ENCODE measurements around the gene PPP3CA.

Gene PPP3CA

GRCh38 chr4:101331017-101331416 is 16.3 kb downstream of the PPP3CA start:
- DNase-seq (ENCODE audit: low read depth): no peak

- no peak for DNase-seq (ENCODE audit: low read depth)
Measured at GRCh38 chr4:101329592-101329991, 17.7 kb downstream of the PPP3CA start.

- DNase-seq (ENCODE audit: low read depth): no peak
Measured at GRCh38 chr4:101328063-101328602, 19.2 kb downstream of the PPP3CA start.

GRCh38 chr4:101326576-101326975 is 20.8 kb downstream of the PPP3CA start:
- DNase-seq (ENCODE audit: low read depth): no peak

- DNase-seq (ENCODE audit: low read depth): no peak
Measured at GRCh38 chr4:101322743-101323142, 24.6 kb downstream of the PPP3CA start.

- DNase-seq (ENCODE audit: low read depth): no peak
Measured at GRCh38 chr4:101321481-101322042, 25.8 kb downstream of the PPP3CA start.

- DNase-seq (ENCODE audit: low read depth): no peak
Measured at GRCh38 chr4:101315786-101316185, 31.5 kb downstream of the PPP3CA start.

- DNase-seq (ENCODE audit: low read depth): no peak
Measured at GRCh38 chr4:101315041-101315440, 32.3 kb downstream of the PPP3CA start.

GRCh38 chr4:101309925-101310324 is 37.4 kb downstream of the PPP3CA start:
- no peak for DNase-seq (ENCODE audit: low read depth)

- DNase-seq (ENCODE audit: low read depth): no peak
Measured at GRCh38 chr4:101307899-101308298, 39.4 kb downstream of the PPP3CA start.

- DNase-seq (ENCODE audit: low read depth): no peak
Measured at GRCh38 chr4:101306764-101307615, 40.3 kb downstream of the PPP3CA start.

GRCh38 chr4:101306225-101306624 is 41.1 kb downstream of the PPP3CA start:
- DNase-seq (ENCODE audit: low read depth): no peak

- no peak for DNase-seq (ENCODE audit: low read depth)
Measured at GRCh38 chr4:101304916-101305315, 42.4 kb downstream of the PPP3CA start.

GRCh38 chr4:101299899-101300540 is 47.3 kb downstream of the PPP3CA start:
- no peak for DNase-seq (ENCODE audit: low read depth)

GRCh38 chr4:101299021-101299420 is 48.3 kb downstream of the PPP3CA start:
- DNase-seq (ENCODE audit: low read depth): no peak

GRCh38 chr4:101295691-101296090 is 51.6 kb downstream of the PPP3CA start:
- DNase-seq (ENCODE audit: low read depth): no peak

GRCh38 chr4:101294597-101294996 is 52.7 kb downstream of the PPP3CA start:
- DNase-seq (ENCODE audit: low read depth): no peak

- no peak for DNase-seq (ENCODE audit: low read depth)
Measured at GRCh38 chr4:101292901-101293300, 54.4 kb downstream of the PPP3CA start.

- DNase-seq (ENCODE audit: low read depth): no peak
Measured at GRCh38 chr4:101292214-101292613, 55.1 kb downstream of the PPP3CA start.

GRCh38 chr4:101291198-101291597 is 56.1 kb downstream of the PPP3CA start:
- DNase-seq (ENCODE audit: low read depth): no peak

GRCh38 chr4:101290654-101291053 is 56.7 kb downstream of the PPP3CA start:
- DNase-seq (ENCODE audit: low read depth): no peak

GRCh38 chr4:101289306-101289705 is 58.0 kb downstream of the PPP3CA start:
- DNase-seq (ENCODE audit: low read depth): no peak

All from HS-5 (cell line).